Upper lobe of left lung (tissue), 4 donors: ENCODE measurements around the gene CLCA2.

Source experiments
- EP300 ChIP-seq, 4 donors: sonication (generic); formaldehyde crosslinking; IDR thresholded peaks; one replicate each; pipeline ENCODE4 v1.5.1; 2017; ENCODE audit warnings: antibody characterized with exemption in 4 of 4, control low read depth in 2 of 4
- POLR2A ChIP-seq, 4 donors: fragments of 450-650 bp; IDR thresholded peaks; one replicate each; pipeline ENCODE4 v1.5.1; 2016 to 2017; ENCODE audit warnings: antibody characterized with exemption in 4 of 4, mild to moderate bottlenecking in 2 of 4
- TF ChIP-seq, protein P1 (sequence below), 6 experiments: fragments of 450-650 bp in 4 of 6; fragments of 200-600 bp in 2 of 6; sonication (generic) in 2 of 6; IDR thresholded peaks; one replicate each; pipeline ENCODE4 v1.5.1; 2016 to 2019; ENCODE audit warnings: antibody characterized with exemption in 6 of 6

DNA sequence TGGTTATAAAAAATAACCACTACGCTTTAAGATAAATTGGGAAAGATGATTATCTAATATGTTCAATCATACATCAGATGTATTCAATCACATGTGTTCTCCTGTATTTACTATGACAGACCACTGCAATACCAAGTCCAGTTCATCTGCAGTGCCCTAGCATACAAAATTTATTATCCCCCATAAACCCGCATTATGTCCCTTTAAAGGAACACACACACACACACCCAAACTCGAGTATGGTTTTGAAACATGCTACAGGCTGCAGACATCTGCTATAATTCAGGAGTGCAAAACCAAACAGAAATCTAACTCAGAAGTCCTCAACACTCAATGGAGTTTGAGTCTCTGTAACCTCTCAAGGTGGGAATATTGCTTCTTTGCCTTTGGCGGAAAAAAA is 42.7 kb upstream of the CLCA2 start:
- TF ChIP-seq, protein P1, sequence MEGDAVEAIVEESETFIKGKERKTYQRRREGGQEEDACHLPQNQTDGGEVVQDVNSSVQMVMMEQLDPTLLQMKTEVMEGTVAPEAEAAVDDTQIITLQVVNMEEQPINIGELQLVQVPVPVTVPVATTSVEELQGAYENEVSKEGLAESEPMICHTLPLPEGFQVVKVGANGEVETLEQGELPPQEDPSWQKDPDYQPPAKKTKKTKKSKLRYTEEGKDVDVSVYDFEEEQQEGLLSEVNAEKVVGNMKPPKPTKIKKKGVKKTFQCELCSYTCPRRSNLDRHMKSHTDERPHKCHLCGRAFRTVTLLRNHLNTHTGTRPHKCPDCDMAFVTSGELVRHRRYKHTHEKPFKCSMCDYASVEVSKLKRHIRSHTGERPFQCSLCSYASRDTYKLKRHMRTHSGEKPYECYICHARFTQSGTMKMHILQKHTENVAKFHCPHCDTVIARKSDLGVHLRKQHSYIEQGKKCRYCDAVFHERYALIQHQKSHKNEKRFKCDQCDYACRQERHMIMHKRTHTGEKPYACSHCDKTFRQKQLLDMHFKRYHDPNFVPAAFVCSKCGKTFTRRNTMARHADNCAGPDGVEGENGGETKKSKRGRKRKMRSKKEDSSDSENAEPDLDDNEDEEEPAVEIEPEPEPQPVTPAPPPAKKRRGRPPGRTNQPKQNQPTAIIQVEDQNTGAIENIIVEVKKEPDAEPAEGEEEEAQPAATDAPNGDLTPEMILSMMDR (IDR thresholded peaks at IDR 0.05), result no peak
- TF ChIP-seq POLR2A (IDR thresholded peaks at IDR 0.05) (no peak), EP300 (IDR thresholded peaks at IDR 0.05) (no peak)
